UCSD-AML1 (cell line): ENCODE data around the gene LRP2.

Experiments
- DNase-seq: peaks from one replicate; lab custom pipeline; 2025; ENCODE audit not compliant: unreplicated experiment; lab: John Stamatoyannopoulos, UW

Gene LRP2

DNA sequence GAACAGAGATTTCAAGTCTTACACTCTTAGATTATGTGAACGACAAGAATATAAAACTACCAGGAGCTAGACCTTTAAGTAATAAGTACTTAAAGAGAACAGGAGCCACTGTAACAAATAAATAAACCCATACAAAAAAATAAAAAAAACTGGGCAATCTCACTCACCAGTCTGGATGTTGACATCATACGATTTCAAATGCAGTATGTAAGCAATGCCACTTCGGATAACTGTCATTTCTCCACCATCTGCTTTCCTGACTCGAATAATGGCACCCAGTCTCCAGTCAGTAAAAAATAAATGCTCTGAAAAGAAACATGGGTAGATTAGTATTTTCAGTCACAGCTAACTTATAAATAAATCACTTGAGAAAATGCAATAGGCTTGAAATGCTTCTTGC lies 115.1 kb downstream of the LRP2 start:
- DNase-seq = no peak

DNA sequence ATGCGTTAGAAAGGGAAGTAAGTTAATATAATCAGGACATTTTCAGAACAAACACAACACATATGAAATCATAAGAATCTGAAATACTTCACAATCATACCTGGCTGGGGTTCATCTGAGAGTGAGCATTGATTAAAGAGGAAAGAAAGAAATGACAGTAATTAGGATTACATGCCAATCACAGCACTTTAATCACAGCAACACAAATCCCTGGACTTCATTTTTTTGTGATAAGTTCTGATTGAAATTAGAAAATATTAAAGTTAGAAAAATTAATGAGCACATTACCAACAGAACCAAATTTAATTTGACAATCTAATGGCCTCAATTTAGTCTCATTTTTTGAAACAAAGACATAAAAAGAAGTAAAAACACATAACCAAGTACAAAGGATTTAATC lies 121.9 kb downstream of the LRP2 start:
- DNase-seq = no peak

DNA sequence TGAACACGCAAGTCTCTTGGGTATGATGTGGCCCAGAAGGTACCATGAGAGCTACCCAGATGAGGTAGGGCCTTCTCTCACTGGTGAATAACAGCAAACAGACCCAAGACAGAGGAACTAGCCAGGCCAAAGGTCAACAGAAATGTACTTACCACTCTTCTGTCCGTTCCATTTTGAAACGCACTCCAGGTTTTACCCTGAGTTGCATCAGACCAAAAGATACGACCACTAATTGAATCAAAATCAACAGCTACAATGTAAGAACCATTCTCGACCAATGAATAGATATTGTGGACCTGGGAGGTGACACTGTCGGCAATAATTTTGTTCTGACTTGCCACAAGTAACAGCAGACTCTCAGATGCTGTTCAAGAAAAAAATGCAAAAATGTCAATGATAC lies 124.4 kb downstream of the LRP2 start:
- DNase-seq = no peak

- no peak for DNase-seq
These were observed 125.0 kb downstream of the LRP2 start for GRCh38 chr2:169237286-169237685.

GRCh38 chr2:169232551-169233154 lies 129.7 kb downstream of the LRP2 start:
- no peak for DNase-seq

- DNase-seq = no peak
These were observed 132.1 kb downstream of the LRP2 start for GRCh38 chr2:169230204-169230603.

DNA sequence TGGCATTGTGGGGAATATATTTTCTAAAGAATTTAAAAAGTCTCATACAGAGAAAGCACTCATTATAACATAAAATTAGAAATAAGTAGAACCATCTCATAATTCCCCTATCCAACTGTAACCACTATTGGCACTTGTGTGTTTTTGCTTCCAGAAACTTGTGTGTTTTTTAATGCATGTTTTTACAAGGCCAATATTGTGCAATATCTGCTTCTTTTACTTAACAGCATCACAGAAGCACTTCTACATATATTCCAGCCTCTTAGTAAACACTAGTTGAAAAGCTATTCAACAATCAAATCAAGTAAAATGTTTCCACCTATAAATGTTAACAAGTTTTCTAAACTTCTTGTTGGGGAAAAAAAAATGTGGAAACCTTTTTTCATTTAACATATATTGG lies 132.7 kb downstream of the LRP2 start:
- no peak for DNase-seq

DNA sequence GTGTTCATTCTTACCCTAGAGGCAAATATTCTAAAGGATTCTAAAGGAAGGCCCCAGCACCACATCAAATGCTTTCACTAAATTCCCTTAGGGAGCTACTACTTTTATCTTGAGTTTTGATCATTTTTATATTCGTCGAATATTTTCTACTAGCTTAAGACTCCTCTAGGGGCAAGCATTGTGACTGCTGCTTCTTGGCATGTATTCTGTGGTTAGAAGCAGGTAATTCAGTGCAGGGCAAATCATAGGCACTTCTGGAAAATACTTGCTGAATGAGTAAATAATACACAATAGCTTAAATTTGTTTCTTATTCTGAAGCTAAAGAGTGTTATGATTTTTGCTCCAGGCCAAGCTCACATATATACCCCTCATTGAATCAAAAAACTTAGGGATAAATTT lies 136.4 kb downstream of the LRP2 start:
- DNase-seq = no peak

DNA sequence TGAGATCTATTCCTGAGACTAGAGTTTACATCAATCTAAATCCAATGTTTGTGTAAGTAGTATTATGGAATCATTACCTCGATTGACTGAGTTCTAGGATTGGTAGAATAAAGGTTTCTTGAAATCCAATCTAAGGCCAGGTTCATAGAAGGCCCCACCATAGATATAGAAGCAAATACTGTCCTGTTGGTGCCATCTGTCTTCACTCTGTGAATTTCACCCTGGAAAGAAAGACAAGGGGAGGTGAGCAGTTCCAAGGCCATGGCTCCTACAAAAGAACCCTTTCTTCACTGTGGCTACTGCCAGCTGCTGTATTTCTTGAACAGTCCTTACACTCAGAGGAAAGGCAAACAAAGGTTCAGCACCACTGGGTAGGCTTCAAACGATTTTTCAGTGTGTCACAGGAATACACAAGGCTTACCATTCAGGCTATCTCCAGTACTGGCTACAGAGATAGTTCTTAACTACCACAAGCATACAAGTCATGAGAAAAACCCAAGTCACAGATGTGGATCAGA lies 137.0 kb downstream of the LRP2 start:
- DNase-seq = no peak

DNA sequence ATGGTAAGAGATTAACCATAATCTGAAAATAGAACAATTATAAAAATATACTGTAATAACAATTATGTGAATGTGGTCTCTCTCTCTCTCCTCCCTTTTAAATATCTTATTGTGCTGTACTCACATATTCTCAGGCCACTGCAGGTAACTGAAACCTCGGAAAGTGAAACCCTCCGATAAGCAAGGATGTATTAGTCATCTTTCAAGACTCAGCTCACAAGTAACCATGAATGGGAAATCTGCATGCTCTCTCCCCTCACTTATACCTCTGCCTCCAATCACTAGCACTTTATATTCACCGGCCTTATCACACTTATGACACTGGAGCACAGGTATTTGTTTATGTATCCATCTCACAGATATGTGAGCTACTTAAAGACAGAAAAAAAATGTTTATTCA lies 139.7 kb downstream of the LRP2 start:
- no peak for DNase-seq

GRCh38 chr2:169221745-169222369 lies 140.5 kb downstream of the LRP2 start:
- no peak for DNase-seq

GRCh38 chr2:169210917-169211316 lies 151.4 kb downstream of the LRP2 start:
- no peak for DNase-seq

DNA sequence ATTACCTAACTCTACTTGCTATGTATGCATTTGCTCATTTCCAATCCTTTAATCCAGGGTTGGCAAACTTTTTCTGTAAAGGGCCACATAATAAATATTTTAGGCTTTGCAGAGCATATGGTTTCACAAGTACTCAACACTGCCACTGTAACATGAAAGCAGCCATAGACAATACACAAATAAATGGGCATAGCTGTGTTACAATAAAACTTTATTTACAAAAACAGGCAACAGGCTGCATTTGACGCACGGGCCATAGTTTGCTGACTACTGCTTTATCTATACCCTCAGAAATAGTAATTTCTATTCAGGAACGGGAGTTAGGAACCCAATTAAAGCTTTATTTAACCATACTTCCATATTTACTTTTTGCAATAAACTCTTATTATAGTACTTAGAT lies 154.3 kb downstream of the LRP2 start:
- no peak for DNase-seq

DNA sequence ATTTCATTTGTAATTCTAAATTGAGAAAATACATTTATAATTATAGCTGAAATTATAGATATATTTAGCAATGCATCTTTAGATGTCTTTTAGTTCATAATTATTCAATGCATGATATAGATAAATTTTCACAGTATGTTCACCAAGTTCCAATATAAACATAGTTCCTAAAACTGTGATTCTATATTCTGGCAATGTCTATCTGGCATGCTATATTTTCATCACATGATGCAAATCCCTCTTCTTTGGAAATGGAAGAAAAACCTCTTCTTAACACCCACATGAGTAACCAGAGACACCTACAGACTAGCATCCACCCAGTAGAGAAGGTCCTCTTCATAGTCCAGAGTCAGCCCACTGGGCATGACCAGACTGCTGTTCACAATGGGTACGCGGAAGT lies 157.2 kb downstream of the LRP2 start:
- DNase-seq = no peak

GRCh38 chr2:169203952-169204351 lies 158.4 kb downstream of the LRP2 start:
- DNase-seq = no peak

DNA sequence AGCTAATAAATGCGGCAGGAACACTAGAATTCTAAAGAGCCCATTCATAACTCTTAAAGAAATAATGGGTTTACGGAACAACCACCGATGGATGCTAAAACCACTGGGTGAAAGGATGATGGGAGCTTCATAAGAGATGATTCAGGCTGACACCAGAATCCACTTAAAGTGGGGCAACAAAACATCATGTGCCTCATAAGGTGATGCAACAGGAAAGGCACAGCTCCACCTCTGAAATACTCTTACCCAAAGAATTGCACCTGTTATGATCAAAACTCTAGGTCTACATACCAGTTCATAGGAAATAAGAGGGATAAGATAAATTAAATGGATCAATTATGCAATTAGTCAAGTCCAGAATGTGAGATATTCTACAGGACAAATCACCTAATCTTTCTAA lies 161.6 kb downstream of the LRP2 start:
- no peak for DNase-seq

DNA sequence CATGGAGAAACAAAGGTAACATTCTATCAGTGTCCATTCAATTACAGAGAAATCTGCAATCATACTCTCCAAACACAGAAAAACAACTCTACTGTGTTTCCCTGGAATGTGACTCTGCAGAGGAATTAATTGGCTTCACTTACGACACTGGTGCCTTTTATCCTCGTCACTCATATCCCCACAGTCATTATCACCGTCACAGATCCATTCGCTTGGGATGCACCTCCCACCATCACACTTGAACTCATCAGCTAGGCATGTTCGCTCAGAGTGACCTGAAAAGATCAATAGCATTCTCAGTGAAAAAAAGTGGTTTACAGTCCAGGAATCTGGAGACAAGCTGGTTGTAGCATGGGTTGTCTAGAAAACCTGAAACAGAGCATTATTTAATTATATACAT lies 168.7 kb downstream of the LRP2 start:
- DNase-seq = no peak

GRCh38 chr2:169190197-169190775 lies 172.0 kb downstream of the LRP2 start:
- no peak for DNase-seq

- no peak for DNase-seq
These were observed 173.2 kb downstream of the LRP2 start for GRCh38 chr2:169189132-169189531.

DNA sequence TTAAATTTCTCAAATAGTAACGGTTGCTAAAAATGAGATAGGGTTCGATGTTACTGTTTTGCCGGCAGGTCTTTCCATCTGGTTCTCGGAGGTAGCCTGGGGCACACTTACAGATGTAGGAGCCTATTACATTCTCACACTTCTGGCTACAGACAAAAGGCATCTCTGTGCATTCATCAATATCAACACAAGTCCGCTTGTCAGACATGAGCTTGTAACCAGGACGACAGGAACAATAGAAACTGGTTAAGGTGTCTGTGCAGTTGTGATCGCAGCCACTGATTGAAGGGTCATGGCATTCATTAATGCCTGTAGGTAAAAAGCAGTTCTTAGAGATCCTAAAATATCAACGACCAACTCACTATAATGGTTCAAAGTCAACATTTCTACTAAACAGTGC lies 176.6 kb downstream of the LRP2 start:
- DNase-seq = no peak

- no peak for DNase-seq
These were observed 178.3 kb downstream of the LRP2 start for GRCh38 chr2:169184074-169184473.

DNA sequence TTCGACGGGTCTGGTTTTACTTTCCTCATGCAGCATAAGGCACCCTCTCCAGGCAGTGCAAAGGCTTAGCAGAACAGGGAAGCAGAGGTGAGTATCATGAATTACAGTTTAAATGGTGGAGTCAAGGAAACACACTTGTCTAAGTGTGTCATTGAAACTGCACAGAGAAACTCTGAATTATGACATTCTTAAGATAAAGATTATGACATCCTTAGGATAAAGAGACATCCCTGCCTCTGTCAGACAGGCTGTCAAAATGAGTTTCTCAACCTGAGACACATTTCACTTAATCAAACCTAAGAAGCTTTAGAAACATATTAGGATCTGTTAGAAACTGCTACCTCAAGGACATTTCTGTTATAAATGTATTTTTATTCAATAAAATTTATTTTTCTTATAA lies 179.8 kb downstream of the LRP2 start:
- DNase-seq = no peak
